SHP77 treated with DMSO at 0.1 percent for 48 hours (cell line): ENCODE data around the gene SARS1.
A peak's percentile ranks its signal among the peaks of the same experiment; 100 is the strongest.

ENCODE experiments used
- DNase-seq: peaks from one replicate; lab custom pipeline; 2025; lab: John Stamatoyannopoulos, UW

SARS1 gene

GRCh38 chr1:109262231-109263055, 48.7 kb downstream of the SARS1 start:
- no peak for DNase-seq

GRCh38 chr1:109263234-109263596, 49.5 kb downstream of the SARS1 start:
- no peak for DNase-seq

- peak; percentile 67 for DNase-seq
Measured at GRCh38 chr1:109263597-109264378, 50.1 kb downstream of the SARS1 start.

GRCh38 chr1:109264379-109264755, 50.6 kb downstream of the SARS1 start:
- no peak for DNase-seq

GRCh38 chr1:109265016-109265415, 51.3 kb downstream of the SARS1 start:
- DNase-seq: no peak

- DNase-seq: no peak
Measured at GRCh38 chr1:109265741-109266330, 52.1 kb downstream of the SARS1 start.

- DNase-seq: no peak
Measured at GRCh38 chr1:109266965-109267364, 53.2 kb downstream of the SARS1 start.

GRCh38 chr1:109267743-109268300, 54.1 kb downstream of the SARS1 start:
- no peak for DNase-seq

- DNase-seq: no peak
Measured at GRCh38 chr1:109268431-109269211, 54.9 kb downstream of the SARS1 start.

GRCh38 chr1:109269212-109269980, 55.7 kb downstream of the SARS1 start:
- DNase-seq: no peak

GRCh38 chr1:109269981-109270622, 56.4 kb downstream of the SARS1 start:
- DNase-seq: no peak

- no peak for DNase-seq
Measured at GRCh38 chr1:109270623-109271317, 57.1 kb downstream of the SARS1 start.

GRCh38 chr1:109271458-109271857, 57.7 kb downstream of the SARS1 start:
- no peak for DNase-seq

GRCh38 chr1:109272021-109272799, 58.5 kb downstream of the SARS1 start:
- DNase-seq: no peak

GRCh38 chr1:109272831-109273547, 59.3 kb downstream of the SARS1 start:
- DNase-seq: no peak

- DNase-seq: no peak
Measured at GRCh38 chr1:109273570-109274288, 60.0 kb downstream of the SARS1 start.

GRCh38 chr1:109274533-109275476, 61.1 kb downstream of the SARS1 start:
- no peak for DNase-seq
